ENCODE results near the gene RMDN2. TPM values are rescaled to one million over a fixed set of nuclear protein-coding genes. Genes with fewer than 3 reads are reported as not detected.
"Not testable (repeated sequence)": the region's sequence is repeated elsewhere in the genome, so short reads cannot be mapped to it uniquely, and the experiment has no call there.

Gene RMDN2
- total RNA-seq, 1 donor from 2014 or later = 1.3 TPM

DNA sequence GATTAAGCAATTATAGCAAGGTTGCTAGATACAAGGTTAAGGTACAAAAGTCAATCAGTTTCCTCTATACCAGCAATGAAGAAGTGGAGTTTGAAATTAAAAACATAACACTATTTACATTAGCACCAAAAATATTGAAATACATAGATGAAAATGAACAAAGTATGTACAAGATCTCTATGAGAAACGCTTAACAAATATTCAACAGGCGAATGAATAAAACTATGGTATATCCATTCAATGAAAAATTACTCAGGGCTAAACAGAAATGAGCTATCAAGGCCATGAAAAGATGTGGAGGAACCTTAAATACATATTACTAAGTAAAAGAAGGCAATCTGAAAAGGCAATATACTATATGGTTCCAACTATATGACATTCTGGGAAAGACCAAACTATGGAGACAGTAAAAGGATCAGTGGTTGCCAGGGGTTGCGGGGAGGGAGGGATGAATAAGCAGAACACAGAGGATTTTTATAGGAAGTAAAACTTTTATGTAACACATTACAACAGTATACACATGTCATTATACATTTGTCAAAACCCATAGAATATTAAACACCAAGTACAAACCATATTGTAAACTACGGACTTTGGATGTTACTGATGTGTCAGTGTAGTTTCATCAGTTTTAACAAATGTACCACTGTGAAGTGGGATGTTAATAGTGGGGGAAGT lies 62.1 kb downstream of the RMDN2 start:
- DNase-seq (ENCODE audit: low read depth in 2 of 2) = no peak

DNA sequence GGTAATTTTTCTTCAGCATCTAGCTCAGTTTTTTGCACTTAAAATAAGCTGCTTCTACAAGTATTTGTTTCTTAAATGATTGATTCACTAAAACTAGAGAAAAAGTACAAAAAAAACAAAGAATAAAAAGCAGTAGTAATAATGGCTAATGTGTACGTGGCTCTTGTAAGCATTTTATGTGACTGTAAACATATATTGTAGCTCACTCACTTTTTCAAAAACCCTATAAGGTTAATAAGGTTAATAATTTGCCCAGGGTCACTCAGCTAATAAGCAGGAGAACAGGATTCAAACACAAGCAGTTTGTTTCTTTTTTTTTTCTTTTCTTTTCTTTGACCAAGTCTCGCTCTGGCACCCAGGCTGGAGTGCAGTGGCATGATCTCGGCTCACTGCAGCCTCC lies 67.5 kb downstream of the RMDN2 start:
- DNase-seq (ENCODE audit: low read depth in 2 of 2) = no peak

DNA sequence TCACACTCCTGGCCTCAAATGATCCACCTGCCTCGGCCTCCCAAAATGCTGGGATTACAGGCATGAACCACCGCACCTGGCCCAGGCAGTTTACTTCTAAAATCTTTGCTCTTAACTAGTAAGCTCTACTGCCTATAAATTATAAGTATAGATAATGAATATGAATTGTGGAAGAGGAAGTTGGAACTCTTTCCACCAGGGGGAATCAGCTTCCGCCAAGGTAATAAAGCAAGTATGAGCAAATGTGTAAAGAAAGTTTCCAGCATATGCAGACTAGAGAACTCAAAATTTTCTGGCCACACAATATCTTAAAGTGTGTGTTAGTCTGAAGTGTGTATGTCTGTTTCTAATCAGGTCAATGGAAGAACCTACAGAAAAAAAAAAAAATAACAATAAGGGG lies 68.1 kb downstream of the RMDN2 start:
- DNase-seq (ENCODE audit: low read depth in 2 of 2) = no peak

DNA sequence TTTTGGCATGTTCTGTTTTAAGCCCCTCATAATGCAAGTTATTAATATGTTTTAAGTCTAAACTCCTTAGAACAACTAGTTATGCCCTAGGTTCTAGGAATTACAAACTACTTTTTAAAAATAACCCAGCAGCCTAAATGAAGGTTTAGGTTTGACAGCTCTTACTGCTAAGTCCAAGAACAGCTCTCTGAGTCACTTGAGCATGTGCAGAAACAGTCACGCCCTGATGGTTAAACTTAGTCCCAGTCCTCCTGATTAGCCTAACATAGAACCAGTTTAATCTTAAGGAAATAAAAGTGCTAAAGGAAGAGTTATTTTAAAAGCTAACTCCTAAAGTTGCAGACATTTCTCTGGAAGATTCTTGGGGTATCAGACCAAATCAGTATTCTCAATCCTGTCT lies 72.5 kb downstream of the RMDN2 start:
- no peak for DNase-seq (ENCODE audit: low read depth in 2 of 2)

DNA sequence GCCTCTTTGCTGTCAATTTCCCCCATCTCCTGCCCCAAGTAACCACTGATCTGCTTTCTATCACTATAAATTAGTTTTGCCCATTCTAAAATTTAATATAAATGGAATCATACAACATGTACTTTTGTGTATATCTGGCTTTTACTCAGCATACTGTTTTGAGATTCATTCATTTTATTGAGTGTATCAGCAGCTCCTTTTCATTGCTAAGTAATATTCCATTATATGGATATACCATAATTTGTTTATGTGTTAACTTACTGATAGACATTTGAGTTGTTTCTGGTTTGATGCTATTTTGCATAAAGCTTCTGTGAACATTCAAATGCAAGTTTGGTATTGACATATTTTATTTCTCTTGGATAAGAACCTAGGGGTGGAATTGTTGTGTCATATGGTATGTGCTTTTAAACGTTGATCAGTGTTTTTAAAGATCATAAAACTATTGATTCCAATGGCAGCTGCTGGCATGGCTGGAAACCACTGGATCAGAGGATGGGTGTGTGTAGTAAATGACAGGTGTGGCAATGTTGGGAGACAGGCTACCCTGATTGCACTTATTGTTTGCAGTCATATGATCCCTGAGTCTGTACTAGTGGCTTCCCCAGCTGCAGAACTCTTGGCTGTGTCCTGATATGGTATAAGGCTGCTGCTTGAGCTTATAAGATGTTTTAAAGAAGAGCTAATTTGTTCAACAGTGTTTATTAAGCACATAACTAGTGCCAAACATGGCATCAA lies 75.6 kb downstream of the RMDN2 start:
- no peak for DNase-seq (ENCODE audit: low read depth in 2 of 2)

DNA sequence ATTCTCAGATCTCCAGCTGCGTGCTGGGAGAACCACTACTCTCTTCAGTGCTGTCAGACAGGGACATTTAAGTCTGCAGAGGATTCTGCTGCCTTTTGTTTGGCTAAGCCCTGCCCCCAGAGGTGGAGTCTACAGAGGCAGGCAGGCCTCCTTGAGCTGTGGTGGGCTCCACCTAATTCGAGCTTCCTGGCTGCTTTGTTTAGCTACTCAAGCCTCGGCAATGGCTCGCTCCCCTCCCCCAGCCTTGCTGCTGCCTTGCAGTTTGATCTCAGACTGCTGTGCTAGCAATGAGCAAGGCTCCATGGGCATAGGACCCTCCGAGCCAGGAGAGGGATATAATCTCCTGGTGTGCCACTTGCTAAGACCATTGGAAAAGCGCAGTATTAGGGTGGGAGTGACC lies 85.1 kb downstream of the RMDN2 start:
- DNase-seq (ENCODE audit: low read depth in 2 of 2) = not testable (repeated sequence)

DNA sequence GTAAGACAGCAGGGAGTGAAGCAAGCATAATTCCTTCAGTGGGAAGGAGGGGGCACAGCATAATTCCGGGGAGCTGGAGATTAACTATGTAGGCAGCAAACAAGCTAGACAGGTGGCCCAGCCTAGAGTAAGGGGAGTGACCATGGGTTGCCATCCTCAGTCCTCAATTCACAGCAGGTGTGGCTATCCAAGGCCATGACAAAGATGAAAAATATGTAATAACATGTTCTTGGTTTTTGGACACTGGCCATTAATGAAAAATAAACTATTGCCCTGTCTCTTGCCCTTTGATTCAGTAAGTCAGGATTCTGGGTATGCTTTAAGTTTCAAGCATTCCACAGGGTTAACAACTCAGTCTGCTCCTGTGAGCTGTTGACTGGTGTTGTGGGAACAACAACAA lies 85.9 kb downstream of the RMDN2 start:
- DNase-seq (ENCODE audit: low read depth in 2 of 2) = no peak

DNA sequence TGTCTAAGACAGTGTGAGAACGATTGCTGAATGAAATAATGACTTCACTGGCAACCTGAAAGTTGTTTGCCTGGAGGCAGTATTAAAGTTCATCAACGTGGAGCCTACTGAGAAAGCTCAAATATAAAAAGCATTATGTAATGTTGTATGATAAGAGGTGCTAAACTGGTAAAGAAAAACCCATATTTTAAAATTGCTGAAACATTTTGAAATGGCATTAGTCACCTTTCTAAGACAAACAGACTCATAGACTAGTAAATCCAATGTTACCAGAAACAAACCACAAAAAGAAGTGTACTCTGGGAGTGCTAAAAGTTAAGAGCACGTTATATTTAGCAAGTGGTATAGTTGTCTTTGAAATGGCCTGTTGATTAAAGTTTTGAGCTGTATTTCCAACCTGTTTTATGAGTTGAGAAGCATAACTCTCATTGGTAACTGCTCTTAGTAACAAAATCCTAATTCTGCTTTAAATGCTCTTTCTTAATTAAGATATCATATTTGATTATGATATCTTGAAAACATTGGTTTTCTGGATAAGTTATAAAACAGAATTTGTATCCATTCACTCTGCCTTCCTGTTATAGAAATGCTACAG lies 88.2 kb downstream of the RMDN2 start:
- no peak for DNase-seq (ENCODE audit: low read depth in 2 of 2)

DNA sequence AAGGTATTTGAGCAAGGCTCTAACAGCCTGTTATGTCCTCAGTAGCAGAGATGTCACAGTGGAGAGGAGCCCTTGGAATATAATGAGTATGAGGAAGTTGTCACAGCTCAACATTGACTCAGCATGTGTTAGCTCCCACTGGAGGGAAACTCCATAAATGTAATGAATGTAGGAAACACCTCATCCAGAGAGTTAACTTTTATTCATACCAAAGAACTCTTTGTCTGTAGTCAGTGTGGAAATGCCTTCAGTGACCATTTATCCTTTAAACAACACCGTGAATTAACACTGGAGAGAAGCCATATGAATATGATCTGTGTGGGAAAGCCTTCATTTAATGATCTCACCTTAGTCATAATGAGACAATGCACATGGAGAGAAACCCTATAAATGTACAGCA lies 91.1 kb downstream of the RMDN2 start:
- DNase-seq (ENCODE audit: low read depth in 2 of 2) = no peak

DNA sequence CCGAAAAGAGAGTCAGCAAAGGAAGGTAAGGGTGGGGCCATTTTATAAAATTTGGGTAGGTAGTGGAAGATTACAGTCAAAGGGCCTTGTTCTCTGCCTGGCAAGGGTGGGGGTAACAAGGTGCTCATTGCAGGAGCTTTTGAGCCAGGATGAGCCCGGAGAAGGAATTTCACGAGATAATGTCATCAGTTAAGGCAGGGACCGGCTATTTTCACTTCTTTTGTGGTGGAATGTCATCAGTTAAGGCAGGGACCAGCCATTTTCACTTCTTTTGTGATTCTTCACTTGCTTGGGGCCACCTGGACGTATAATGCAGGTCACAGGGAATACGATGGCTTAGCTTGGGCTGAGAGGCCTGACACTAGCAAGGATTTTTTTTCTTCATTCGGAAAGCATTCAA lies 92.7 kb downstream of the RMDN2 start:
- no peak for DNase-seq (ENCODE audit: low read depth in 2 of 2)

DNA sequence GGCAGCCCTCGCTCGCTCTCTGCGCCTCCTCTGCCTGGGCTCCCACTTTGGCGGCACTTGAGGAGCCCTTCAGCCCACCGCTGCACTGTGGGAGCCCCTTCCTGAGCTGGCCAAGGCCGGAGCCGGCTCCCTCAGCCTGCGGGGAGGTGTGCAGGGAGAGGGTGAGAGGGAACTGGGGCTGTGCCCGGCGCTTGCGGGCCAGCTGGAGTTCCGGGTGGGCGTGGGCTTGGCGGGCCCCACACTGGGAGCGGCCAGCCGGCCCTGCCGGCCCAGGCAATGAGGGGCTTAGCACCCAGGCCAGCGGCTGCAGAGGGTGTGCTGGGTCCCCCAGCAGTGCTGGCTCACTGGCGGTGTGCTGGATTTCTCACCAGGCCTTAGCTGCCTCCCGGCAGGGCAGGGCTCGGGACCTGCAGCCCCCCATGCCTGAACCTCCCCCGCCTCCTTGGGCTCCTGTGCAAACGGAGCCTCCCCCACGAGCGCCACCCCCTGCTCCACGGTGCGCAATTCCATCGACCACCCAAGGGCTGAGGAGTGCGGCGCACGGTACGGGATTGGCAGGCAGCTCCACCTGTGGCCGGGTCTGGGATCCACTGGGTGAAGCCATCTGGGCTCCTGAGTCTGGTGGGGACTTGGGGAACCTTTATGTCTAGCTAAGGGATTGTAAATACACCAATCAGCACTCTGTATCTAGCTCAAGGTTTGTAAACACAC lies 95.4 kb downstream of the RMDN2 start:
- not testable (repeated sequence) for DNase-seq (ENCODE audit: low read depth in 2 of 2)

DNA sequence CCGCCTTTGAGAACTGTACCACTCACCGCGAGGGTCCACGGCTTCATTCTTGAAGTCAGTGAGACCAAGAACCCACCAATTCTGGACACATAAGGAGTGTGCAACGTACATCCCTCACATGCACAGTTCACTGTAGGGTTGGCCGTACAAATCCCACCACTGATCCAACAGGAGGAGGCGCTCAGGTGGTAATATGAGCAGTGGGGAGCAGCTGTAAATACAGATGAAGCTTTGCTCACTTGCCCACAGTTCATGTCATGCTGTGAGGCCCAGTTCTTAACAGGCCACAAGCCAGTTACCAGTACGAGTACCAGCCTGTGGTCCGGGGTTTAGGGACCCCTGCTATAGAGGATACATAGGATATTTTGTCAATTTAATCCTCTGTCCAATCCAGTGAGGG lies 96.5 kb downstream of the RMDN2 start:
- no peak for DNase-seq (ENCODE audit: low read depth in 2 of 2)

DNA sequence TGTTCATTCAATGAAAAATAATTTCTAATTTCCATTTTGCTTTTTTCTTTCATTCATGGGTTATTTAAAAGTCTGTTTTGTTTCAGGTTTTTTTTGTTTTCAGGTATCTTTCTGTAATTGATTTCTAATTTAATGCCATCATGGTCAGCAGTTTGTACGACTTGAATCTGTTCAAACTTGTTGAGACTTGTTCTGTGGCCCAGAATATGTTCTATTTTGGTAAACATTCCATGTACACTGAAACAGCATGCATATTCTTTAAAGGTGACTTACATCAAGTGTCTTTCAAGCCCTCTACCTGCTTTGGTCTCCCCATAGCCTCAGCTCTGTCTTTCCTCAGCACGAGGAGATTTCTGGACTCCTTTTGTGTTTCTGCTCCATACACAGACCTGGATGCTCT lies 101.8 kb downstream of the RMDN2 start:
- no peak for DNase-seq (ENCODE audit: low read depth in 2 of 2)

DNA sequence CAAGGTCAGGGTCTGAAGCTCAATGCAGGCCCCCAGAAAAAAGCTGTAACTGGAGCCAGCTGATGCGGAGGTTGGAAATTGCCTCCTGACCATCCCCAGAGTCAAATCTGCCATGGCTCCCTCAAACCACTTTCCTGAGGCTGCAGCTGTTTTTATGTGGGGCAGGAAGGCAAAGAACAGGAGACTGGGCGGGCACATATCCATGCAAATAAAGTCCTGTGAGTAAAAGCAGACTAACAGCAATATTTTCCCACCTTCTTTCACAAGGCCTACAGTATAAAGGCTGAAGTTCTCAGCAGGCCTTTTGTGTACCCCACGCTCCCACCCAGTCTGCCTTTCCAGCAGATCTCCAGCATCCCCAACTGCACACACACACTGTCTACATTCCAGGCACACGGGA lies 103.7 kb downstream of the RMDN2 start:
- no peak for DNase-seq (ENCODE audit: low read depth in 2 of 2)

DNA sequence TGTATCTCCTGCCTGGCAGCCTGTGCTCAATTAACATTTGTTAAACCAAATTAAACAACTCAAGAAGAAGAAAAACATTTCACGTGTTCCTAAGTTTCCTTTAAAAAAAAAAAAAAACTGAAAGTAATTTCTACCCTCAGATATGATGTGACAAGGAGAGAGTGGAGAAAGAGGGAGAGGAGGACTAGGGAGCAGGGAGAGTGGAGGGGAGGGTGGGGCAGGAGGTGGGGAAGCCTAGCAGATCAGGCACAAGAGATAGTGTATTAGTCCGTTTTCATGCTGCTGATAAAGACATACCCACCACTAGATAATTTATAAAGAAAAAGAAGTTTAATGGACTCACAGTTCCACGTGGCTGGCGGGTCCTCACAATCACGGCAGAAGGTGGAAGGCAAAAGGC lies 104.4 kb downstream of the RMDN2 start:
- no peak for DNase-seq (ENCODE audit: low read depth in 2 of 2)

DNA sequence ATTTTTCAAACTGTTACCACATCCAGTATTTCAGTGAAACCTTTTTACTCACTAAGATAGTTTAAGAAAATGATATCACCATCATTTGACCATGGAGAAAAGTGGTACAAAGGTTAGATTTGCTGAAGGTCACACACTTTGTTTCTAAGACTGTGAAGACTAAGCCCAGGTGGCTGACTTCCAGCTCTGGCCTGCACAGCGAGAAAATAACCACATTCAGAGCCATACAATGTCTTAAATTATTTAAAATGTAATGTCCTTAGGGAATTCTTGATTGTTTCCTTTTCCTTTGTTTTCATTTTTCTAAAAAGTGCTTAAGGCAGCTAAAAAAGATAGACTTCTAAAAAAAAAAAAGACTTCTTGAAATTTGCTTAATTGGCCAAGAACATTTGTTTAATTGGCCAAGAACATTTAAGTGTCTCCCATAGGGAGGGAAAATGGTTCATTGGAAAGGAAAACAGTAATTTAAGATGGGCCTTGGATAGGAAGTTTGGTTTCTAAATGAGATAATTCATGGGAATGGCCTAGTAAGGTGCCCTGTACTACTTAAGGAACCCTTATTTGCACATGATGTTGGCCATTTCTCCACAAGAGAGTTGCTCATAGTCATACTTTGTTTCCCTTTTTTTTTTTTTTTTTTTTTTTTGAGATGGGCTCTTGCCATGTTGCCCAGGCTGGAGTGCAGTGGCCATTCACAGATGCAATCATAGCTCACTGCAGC lies 105.7 kb downstream of the RMDN2 start:
- DNase-seq (ENCODE audit: low read depth in 2 of 2) = no peak

DNA sequence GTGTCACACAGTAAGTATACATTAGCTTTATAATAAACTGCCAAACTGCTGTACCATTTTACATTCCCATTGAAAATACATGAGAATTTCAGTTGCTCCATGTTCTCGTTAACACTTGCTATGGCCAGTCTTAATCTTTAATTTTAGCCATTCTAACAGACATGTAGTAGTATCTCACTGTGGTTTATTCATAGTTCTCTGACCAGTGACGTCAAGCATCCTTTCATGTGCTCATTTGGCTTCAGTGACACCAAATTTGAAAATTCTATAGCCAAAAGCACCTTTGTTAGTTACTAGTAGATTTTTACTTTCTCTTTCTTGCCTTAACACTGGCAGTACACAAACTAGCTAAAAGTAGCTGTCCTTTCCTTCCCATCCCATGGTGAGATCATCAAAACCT lies 107.9 kb downstream of the RMDN2 start:
- DNase-seq (ENCODE audit: low read depth in 2 of 2) = no peak

DNA sequence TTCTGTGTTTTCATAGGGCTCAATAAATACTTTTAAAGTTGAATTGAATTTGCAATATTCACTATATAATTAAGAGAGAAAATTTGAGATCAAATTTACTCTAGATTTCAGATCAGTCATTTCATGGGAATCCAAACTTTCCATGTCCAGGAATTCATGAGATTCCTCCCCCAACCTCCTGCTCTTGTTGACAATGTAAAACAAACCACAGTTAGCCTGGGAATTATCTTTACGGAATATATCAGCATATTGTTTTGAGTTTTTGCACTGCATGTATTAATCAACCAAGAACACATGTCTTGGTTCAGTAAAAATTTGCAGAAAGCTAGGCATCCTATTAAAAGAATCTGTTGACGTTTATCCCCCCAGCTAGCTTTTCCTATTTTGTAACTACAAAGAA lies 108.6 kb downstream of the RMDN2 start:
- no peak for DNase-seq (ENCODE audit: low read depth in 2 of 2)

DNA sequence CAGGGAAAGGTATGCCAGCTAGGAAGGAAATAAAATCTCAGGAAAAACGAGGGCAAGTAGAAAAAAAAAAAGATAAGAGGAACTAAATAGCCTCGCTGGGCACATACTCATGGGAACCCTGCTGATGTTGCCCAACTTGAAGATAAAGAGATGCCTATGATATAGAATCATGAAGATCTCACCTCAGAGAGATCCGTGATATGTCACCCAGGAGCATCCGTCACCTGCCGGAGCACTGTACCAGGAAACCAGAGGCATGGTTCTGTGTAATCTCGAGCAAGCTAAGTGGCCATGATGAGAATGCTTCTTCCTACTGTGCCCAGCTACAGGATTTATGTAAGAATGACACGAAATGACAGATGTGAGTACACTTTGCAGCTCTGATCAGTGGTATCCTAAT lies 110.9 kb downstream of the RMDN2 start:
- no peak for DNase-seq (ENCODE audit: low read depth in 2 of 2)

DNA sequence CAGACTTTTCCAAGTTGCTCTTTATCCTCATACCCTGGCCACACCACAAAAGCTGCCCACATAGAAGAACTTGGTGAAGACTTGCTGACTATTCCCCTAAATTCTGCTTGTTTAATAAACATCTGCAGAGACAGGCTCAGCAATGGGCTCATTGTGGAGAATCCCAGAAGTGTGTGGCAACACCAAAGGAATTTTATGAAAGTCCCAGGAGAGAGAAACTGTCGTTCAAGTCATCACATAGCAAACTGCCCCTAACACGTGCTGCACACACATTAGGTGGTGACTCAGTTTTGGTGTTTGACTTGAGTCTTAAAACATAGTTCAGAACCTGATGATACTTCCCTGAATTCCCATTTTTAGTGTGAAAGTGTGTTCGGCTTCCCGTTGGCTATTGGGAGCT lies 112.2 kb downstream of the RMDN2 start:
- no peak for DNase-seq (ENCODE audit: low read depth in 2 of 2)

DNA sequence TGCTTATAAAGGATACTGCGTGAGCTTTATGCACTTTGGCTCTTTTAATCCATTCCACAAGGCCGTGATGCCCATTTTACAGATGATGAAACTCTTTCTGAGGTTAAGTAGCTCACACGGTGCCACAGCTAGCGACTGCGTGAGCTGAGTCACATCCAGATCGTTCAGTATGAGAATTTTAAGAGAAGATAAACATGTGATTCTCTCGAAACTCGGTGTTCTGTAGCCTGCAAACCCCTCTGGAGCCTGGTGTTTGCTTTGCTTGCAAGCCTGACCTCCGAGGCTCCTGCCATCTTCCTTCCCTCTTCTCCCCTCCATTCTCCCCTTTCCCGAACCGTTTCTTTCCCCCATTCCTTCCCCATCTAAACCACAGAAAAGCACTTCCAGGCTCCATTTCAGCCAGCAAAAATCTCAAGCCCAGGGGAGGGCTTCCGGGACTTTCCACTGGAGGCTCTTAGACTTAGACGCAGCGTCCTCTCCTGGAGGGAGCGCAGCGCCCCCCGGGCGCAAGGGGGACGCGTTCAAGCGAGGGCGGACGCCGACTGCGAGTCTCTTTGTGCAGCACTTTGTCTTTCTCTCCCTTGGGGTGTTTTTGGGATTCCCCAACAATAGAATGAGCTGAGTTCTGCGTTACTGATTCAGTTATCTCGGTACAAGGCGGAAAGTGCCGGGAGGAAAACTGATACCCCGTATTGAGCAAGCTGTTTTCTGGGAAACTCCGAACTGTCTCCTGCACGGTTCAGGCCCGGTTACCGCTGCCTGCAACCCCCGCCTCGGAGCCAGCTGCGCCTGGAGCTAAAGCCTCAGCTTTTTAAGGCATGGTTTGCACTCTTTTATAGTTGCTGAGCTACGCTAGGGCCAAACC lies 112.9 kb downstream of the RMDN2 start:
- no peak for DNase-seq (ENCODE audit: low read depth in 2 of 2)

Data from dermis microvascular lymphatic vessel endothelial cell (primary cell).